HK-2 (cell line): ENCODE measurements around the gene SCAF4.
"Not testable (repeated sequence)": the region's sequence is repeated elsewhere in the genome, so short reads cannot be mapped to it uniquely, and the experiment has no call there.

Experiments used
- DNase-seq: peaks from one replicate; pipeline ENCODE4 v3.0.0-alpha.2; 2018; ENCODE audit not compliant: unreplicated experiment

SCAF4 gene

DNA sequence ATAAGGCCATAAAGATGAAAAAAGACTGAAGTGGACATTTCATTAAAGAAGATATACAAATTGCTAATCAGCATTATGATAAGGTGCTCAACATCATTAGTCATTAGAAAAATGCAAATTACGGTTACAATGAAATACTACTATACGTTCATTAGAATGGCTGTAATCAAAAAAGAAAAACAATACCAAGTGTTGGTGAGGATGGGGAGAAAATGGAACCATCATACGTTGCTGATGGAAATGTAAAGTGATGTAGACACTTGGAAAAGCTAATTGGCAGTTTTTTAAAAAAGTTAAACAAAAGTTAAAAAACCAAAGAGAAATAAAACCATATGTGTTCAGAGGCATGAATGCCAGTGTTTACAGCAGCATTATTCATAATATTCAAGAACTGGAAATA, 81.0 kb downstream of the SCAF4 start:
- no peak for DNase-seq

DNA sequence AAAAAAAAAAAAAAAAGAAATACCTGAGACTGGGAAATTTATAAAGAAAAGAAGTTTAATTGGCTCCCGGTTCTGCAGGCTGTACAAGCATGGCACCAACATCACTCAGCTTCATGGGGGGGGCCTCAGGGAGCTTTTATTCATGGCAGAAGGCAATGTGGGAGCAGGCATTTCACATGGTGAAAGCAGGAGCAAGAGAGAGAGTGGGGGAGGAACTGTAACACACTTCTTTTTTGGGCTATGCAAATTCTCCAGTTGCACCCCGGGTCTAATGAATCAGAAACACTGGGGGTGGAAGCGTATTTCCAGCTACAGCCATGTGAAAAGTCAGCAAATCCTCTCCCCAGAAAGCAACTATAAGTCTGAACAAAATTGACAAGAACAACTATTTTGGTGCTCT, 84.3 kb downstream of the SCAF4 start:
- no peak for DNase-seq

- no peak for DNase-seq
Observed at GRCh38 chr21:31644643-31645042, 87.3 kb downstream of the SCAF4 start.

GRCh38 chr21:31641416-31641922, 90.4 kb downstream of the SCAF4 start:
- DNase-seq = no peak

DNA sequence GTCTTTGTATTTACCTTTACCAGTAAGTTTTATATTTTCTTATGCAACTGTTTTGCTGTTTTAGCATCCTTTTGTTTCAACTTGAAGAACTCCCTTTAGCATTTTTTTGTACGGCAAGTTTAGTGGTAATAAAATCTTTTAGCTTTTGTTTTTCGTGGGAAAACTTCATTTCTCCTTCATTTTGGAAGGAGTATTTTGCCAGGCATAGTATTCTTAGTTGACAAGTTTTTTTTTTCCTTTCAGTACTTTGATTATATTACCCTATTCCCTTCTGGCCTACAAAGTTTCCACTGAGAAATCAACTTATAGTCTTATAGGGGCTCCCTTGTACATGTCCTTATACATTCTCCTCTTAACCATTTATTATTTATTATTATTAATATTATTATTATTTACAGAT, 95.0 kb downstream of the SCAF4 start:
- no peak for DNase-seq

- DNase-seq = no peak
Observed at GRCh38 chr21:31634993-31635392, 96.9 kb downstream of the SCAF4 start.

DNA sequence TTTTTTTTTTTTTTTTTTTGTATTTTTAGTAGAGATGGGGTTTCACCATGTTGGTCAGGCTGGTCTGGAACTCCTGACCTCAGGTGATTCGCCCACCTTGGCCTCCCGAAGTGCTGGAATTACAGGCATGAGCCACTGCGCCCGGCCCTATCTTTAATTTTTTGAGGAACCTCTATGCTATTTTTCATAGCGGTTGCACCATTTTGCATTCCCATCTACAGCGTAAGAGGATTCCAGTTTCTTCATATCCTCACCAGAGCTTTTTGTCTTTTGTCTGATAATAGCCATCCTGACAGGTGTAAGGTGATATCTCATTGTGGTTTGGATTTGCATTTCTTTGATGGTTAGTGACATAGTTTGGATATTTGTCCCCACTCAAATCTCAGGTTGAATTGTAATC, 100.0 kb downstream of the SCAF4 start:
- not testable (repeated sequence) for DNase-seq

DNA sequence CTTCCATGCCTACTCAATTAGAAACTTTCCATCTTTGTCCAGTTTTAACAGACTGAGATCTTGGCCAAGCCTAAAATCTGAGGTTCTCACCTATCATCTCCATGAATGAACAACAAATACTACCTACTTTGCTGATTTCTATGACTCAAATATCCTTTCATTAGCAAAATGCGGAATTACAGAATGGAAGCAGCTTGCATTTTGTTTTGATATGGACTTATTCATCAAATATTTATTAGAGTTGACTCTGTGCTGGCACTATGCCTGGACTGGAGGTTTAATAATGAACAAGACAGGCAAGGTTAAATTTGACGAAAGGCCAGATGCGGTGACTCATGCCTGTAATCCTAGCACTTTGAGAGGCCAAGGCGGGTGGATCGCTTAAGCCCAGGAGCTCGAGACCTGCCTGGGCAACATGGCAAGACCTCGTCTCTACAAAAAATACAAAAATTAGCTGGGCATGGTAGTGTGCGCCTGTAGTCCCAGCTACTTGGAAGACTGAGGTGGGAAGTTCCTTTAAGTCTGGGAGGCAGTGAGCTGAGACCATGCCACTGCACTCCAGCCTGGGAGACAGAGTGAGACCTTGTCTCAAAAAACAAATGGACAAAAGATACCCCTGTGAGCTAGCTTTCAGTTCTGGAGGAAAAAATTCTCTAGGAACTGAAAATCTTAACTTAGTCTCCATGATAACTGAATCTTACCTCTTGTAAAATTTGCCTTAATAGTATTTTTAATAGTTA, 101.8 kb downstream of the SCAF4 start:
- peak; percentile 52 for DNase-seq

DNA sequence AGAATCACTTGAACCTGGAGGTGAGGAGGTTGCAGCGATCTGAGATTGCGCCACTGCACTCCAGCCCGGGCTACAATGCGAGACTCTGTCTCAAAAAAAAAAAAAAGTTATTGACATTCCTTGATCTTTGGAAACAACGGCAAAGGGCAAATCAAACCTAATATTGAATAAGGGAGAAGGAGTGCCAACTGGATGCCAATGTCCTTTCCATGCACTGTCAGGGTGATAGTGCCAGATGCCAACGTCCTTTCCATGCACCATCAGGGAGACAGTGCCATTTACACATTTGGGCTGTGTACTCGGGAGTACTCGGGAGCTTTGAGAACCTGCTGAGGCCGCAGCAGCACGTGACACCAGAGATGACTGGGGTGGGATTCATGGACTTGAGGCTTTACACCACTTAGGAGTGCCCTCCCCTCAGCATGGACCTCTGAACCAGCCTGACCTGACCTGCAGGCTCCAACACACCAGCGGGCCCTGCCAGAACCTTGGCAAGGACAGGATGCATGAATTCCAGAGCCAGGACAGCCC, 106.9 kb downstream of the SCAF4 start:
- DNase-seq = no peak

GRCh38 chr21:31624181-31624580, 107.7 kb downstream of the SCAF4 start:
- no peak for DNase-seq

DNA sequence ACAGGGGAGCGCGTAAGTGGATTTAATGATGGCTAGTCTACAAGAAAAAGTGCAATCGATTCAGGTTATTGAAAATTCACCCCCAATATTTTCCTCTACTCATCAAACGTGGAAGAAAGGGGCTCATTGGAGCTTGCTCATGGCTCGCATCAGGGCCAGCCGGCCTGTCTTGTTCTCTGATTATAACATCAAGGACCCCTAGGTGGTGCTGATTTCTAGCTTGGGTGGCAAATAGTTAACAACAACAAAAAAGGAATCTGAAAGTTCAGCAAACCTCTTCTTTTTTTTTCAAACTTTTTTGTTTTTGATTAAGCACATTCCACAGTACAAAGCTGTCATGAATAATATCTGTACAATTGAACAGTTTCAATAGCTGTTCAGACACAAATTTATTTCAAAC, 108.3 kb downstream of the SCAF4 start:
- no peak for DNase-seq

GRCh38 chr21:31622397-31622796, 109.5 kb downstream of the SCAF4 start:
- DNase-seq = no peak
